GM19099 (cell line): ENCODE measurements around the gene TEX28.

ENCODE experiments used
- POLR2A ChIP-seq: IDR thresholded peaks from 3 replicates; pipeline ENCODE4 v1.6.1; 2011; ENCODE audit warnings: low read depth; ENCODE audit not compliant: insufficient read length; ENCODE audit errors: extremely low read depth

Gene TEX28

GRCh38 chrX:154294791-154295574, at the start of gene TEX28:
Gene TEX28, minus strand, starts transcription at chrX:154295124. Its CDS starts 3,007 bp downstream, at chrX:154292117.
- TF ChIP-seq POLR2A, result no peak

GRCh38 chrX:154334496-154334895, 39.6 kb upstream of the TEX28 start:
- TF ChIP-seq POLR2A, result no peak

GRCh38 chrX:154333837-154334271, 38.9 kb upstream of the TEX28 start:
- TF ChIP-seq POLR2A, result no peak

GRCh38 chrX:154333116-154333515, 38.2 kb upstream of the TEX28 start:
- TF ChIP-seq POLR2A, result no peak

GRCh38 chrX:154332561-154332960, 37.6 kb upstream of the TEX28 start:
- no peak for TF ChIP-seq POLR2A

- no peak for TF ChIP-seq POLR2A
Observed at GRCh38 chrX:154329294-154329693, 34.4 kb upstream of the TEX28 start.

- no peak for TF ChIP-seq POLR2A
Observed at GRCh38 chrX:154328646-154329045, 33.7 kb upstream of the TEX28 start.

GRCh38 chrX:154327038-154327820, 32.3 kb upstream of the TEX28 start:
- TF ChIP-seq POLR2A, result no peak

GRCh38 chrX:154325541-154325940, 30.6 kb upstream of the TEX28 start:
- TF ChIP-seq POLR2A, result no peak

- TF ChIP-seq POLR2A, result no peak
Observed at GRCh38 chrX:154323537-154323936, 28.6 kb upstream of the TEX28 start.

GRCh38 chrX:154322890-154323289, 28.0 kb upstream of the TEX28 start:
- TF ChIP-seq POLR2A, result no peak

- TF ChIP-seq POLR2A, result no peak
Observed at GRCh38 chrX:154321594-154321993, 26.7 kb upstream of the TEX28 start.

- no peak for TF ChIP-seq POLR2A
Observed at GRCh38 chrX:154321152-154321551, 26.2 kb upstream of the TEX28 start.

GRCh38 chrX:154320406-154320805, 25.5 kb upstream of the TEX28 start:
- no peak for TF ChIP-seq POLR2A

- TF ChIP-seq POLR2A, result no peak
Observed at GRCh38 chrX:154317391-154317995, 22.6 kb upstream of the TEX28 start.
